CD4-positive, alpha-beta T cell treated with Interleukin-6 at 100 ng/mL for 8 hours (primary cell): ENCODE data around the gene SPDYE4.

ENCODE experiments used
- DNase-seq: peaks from one replicate; pipeline ENCODE4 v3.0.0-alpha.2; 2020; ENCODE audit warnings: mixed read lengths, low spot score

The SPDYE4 gene

DNA sequence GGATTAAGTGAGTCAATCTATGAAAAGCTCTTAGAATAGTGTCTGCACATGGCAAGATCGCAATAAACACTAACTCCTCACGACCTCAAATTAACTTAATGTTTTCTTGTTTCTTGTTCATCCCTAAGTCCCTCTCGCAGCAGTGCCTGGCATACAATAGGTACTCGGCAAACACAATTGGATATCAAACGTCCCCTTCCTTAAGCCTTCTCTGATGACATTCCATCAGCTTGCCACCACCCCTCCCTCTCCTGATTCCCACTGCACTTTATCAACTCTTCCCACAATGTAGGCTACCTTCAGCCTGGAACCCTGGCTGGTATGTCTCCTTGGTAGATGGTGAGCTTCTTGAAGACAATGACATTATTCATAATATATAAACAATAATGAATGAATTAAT, 47.1 kb downstream of the SPDYE4 start:
- no peak for DNase-seq

DNA sequence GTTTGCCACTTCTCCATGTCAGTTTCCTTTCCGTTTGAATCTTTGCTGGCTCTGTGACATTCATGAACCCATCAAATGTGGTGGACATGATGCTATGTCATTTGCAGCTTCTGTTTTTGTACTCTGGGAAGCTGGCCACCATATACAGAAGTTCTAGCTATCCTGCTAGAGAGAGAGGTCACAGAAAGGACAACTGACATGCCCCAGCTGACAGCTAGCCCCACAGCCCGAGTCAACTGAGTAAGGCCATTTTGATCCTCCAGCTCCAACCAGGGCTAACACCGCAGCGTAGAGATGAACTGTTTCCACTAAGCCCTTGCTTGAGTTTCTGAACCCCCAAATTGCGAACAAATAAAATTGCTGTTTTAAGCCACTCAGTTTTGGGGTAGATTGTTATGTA, 47.5 kb downstream of the SPDYE4 start:
- DNase-seq = no peak

DNA sequence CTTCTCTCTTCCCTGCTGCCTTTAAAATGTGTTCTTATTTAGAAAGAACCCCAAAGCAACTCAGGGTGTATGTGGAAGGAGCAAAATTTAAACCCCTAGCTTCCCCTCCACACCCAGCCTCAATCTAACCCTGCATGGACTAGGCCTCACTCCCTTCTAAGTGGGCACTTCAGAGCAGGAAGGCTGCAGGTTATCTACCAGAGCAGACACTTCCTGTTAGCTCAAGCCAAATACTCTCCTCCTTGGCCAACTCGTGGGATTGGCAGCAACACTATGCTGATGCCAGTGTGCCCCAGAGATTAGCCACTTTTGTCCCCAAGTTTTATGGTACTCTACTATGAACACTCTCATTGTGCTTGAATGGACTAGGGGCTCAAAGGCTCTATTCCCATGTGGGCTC, 49.3 kb downstream of the SPDYE4 start:
- DNase-seq = no peak

DNA sequence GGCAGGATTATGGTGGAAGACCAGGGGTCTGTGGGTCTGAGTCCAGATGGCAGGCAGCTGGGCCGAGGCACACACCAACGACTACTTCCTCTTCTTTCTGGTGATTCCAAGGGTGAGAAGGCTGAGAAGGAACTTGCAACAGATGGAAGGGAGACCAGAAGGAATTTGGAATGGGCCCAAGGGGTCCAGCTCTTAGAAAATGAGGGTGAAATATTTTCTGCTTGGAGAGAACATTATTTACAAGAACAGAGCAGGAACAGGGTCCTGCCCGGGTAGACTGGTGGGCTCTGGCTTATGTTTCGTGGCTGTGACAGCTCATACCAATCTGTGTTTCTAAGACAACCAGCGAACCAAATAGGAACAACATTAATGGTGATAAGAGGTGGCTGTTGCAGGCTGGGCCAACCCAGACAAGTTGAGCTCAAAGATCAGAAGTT, 50.3 kb downstream of the SPDYE4 start:
- no peak for DNase-seq

DNA sequence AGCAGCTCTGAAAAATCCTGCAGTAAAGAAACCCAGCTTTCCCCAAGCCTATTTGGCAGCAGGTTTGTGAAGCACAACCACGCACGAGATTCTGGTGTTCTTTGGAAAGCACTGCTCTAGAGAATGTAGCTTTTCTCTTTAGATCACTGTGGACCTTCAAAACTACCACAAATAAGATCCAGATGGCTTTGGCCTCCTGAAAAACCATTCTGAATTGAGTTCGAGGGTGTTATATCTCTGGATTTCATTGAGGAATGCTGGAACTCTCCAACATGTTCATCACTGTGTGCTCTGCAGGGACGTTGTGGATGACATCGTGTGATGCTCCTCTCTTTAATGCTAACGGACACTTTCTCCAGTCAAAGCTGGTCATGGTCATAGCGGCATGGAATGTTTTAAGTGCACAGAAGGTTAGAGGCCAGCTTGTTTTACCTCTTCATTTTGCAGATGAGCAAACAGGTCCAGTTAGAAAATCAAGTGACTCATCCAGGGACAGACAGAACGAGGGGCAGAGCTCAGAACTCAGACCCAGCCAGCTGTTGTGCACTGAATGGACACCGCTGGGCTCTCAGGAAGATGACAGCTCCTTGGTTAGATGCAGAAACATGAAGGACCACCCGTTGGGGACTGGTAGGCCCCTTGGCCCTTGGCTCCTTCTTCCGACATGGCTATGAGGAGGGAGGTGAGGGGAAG, 50.9 kb downstream of the SPDYE4 start:
- no peak for DNase-seq

DNA sequence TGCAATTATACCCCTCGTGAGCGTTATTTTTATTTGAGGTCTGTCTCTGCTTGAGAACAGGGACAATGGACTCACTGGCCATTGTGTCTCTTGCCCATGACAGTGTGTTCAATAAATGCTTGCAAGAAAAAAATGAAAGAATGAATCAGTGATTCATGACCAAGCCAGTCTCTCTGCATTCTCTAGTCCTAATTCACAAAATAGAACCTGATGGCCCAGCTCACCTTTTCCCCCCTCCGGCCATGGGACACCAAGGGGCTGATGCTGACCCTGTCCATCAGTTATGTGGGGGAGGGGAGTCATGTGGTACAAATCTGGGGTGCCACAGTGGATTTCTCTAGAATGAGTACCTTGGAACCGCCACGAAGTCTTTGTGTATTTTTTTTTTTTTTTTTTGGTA, 51.9 kb downstream of the SPDYE4 start:
- no peak for DNase-seq

DNA sequence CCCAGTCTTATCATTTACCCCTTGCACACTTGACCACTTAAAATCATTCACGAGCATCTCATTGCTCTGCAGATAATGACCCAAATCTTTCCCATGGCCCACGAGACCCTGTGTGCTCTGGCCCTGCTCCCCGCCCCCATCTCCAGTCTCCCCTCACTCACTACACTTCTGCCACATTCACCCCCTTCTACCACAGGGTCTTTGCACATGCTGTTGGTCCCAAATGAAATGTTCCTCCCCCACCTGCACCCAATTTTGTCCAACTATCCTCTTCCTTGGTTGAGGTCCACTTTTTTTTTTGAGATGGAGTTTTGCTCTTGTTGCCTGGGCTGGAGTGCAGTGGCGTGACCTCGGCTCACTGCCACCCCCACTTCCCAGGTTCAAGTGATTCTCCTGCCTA, 52.9 kb downstream of the SPDYE4 start:
- DNase-seq = no peak

DNA sequence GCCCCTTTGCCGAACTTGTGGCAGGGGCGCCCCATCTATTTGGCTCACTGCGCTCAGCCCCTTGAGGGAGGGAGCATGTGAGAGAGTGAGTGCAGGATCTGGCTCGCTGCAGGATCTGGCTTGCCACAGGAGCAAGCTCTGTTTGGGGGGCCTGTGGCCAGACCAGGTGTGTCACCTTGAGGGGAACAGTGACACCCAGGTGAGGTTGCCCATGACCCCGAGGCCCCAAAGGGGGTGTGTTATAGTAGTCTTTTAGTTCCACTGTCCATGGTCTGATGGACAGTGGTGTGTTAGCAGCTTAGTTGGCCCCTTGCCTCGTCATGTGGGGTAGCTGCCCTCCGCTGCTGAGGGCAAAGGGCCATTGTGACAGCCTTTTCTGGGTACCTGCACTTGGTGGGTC, 55.3 kb downstream of the SPDYE4 start:
- DNase-seq = no peak

DNA sequence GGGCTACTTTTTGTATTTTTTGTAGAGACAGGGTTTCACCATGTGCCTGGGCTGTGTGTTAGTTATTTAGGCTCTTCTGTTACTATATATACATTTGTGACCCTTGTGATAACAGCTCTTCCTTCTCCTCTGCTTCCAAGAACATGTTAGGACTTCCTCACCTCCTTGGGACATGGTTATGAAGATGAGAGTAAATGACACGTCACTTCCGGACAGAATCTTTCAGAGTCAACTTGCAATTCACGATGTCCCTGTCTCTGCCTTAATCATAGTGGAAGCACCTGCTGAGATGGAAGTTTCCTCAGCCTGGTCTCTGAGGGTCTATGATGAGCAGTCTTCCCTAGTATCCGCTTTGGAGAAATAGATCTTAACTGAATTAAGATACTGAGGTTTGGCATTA, 56.6 kb downstream of the SPDYE4 start:
- no peak for DNase-seq

DNA sequence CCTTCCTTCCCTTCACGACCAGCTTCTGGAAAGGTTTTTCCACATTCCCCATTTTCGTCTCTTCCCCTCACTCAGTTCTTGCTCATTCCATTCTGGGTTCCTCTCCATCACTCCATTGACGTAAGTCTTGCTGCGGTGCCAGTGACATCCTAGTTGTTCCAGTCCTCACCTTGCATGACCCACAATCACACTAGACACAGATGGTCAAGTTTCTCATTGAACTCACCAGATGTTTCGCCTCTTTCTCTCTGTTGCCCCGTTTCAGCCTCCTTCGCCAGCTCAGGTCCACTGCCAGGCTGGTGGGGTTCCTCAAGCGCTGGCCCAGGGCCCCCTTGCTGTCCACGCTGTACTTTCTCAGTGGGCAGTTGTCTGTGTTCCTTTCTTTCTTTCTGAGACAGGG, 57.1 kb downstream of the SPDYE4 start:
- DNase-seq = no peak
